Heart right ventricle (tissue), 16 donors: ENCODE results near the gene DEPDC1B. TPM values are rescaled to one million over a fixed set of nuclear protein-coding genes. Genes with fewer than 3 reads are reported as not detected.

Experiments used
- ATAC-seq, 8 donors: fragments of 200-7000 bp; cut with Tn5 transposase; one replicate each; pipeline ENCODE4 v1.9.1; 2020; ENCODE audit warnings: mild to moderate bottlenecking in 8 of 8, moderate library complexity in 8 of 8, moderate number of reproducible peaks in 1 of 8
- DNase-seq, 2 donors: peaks; one replicate each; pipeline ENCODE4 v3.0.0-alpha.2; 2020
- H3K27ac ChIP-seq, 10 donors: fragments of 200-600 bp; sonication (generic) in 2 of 10; one replicate each; pipeline versions ENCODE4 v1.5.0 to v1.8.0; 2020 to 2022; ENCODE audit warnings: mild to moderate bottlenecking in 3 of 10
- H3K27me3 ChIP-seq, 7 donors: fragments of 200-600 bp; one replicate each; pipeline ENCODE4 v1.8.0; 2021 to 2022; ENCODE audit warnings: mild to moderate bottlenecking in 2 of 7
- H3K36me3 ChIP-seq, 9 donors: fragments of 200-600 bp; sonication (generic) in 1 of 9; one replicate each; pipeline versions ENCODE4 v1.5.0 to v1.8.0; 2020 to 2022; ENCODE audit warnings: mild to moderate bottlenecking in 2 of 9
- H3K4me1 ChIP-seq, 9 donors: fragments of 200-600 bp; sonication (generic) in 1 of 9; one replicate each; pipeline versions ENCODE4 v1.5.0 to v1.8.0; 2020 to 2022; ENCODE audit warnings: mild to moderate bottlenecking in 4 of 9
- H3K4me3 ChIP-seq, 10 donors: fragments of 200-600 bp; sonication (generic) in 2 of 10; one replicate each; pipeline versions ENCODE4 v1.5.0 to v1.8.0; 2020 to 2022; ENCODE audit warnings: mild to moderate bottlenecking in 7 of 10, moderate library complexity in 2 of 10
- H3K9me3 ChIP-seq, 11 donors: fragments of 200-600 bp in 10 of 11; sonication (generic) in 2 of 11; one replicate each; pipeline versions ENCODE4 v1.5.0 to v1.8.0; 2013 to 2022; ENCODE audit warnings: mild to moderate bottlenecking in 2 of 11, control low read depth in 1 of 11, moderate library complexity in 1 of 11
- CTCF ChIP-seq, 9 donors: fragments of 200-600 bp; sonication (generic) in 2 of 9; IDR thresholded peaks; one replicate each; pipeline versions ENCODE4 v1.5.0 to v1.8.0; 2021 to 2022; ENCODE audit warnings: antibody characterized with exemption in 9 of 9, mild to moderate bottlenecking in 5 of 9, moderate library complexity in 1 of 9
- WGBS, 2 donors: extraction: QIAGEN DNeasy Blood & Tissue Kit; methylation state at CpG; one replicate each; pipeline ENCODE4 v1.1.7; 2013; ENCODE audit warnings: inconsistent platforms in 1 of 2; 5-methylcytosine and 5-hydroxymethylcytosine counted together
- intact Hi-C, 10 donors: fragments of 100-400 bp; cut with DNase I; formaldehyde crosslinking; loops; one replicate each; pipeline versions ENCODE4 v1.11.1 to v1.14.2; 2022
- polyA plus RNA-seq, 2 donors: library from polyadenylated mRNA; stranded (reverse); fragments of 200-250 nt; gene quantifications; one replicate each; pipeline ENCODE4 v1.2.3, GENCODE V29; 2013
- total RNA-seq, 10 donors: library from RNA; stranded (reverse); fragmentation: NEBNext Ultra II Directional in 3 of 10; extraction: Animal tissue kit (Norgen Biotek cat#: 25700) in 3 of 10; gene quantifications; one replicate each; pipeline versions ENCODE4 v1.2.1 to v1.2.4, GENCODE V29; 2021 to 2023
- donor health status: Arrhythmogenic right ventricular cardiomyopathy.
- donor health status: ischemic (EF 13 %, LVEDD 7.1; RV severe dilation, severe dysfunction).
- donor health status: healthy with polysubstance abuse.
- donor health status: DM: no; HTN: yes; CAD: no.
- donor health status: DM: no; HTN: no; CAD: no.
- donor health status: ischemic (EF 25% LVEDD 6.9; RV normal size, moderate dysfunction).
- donor health status: ischemic (EF 25% LVEDD 5.7; RV mildly dilated, moderate dysfunction).
- donor health status: healthy.
- donor health status: DM: yes; HTN: yes; CAD: no.
- donor health status: Ischemic cardiomyopathy.
- donor health status: ischemic (EF 35%, LVEDD 5.7; RV mildly dilated, moderate dysfunction).
- donor health status: nonischemic (EF 11% LVEDD 7.7; RV severe dilation, severe dysfunction).
- donor health status: DM: yes; HTN: yes; CAD: no.
- donor health status: PGD.
- donor health status: ischemic (EF 29% LVEDD 5.4; RV normal size, mild dysfunction).
- donor health status: nonischemic (EF 23%, LVEDD 6.1; RV moderate dilation, normal function).

The DEPDC1B gene
- total and polyA plus RNA-seq, 12 donors = 0.04 to 1.1 (median 0.46) TPM; not detected in 7

GRCh38 chr5:60586307-60586901 is 113.6 kb downstream of the DEPDC1B start:
- WGBS, 2 donors = 97 to 98% methylated on average over 1 of the region's 1 CpG
- intact Hi-C loops = loop anchor here in 8 of 10 donors (2.0 to 10.0 kb wide), 8 partner anchors 202 to 776 kb away; no protein-coding TSS in a partner anchor
- DNase-seq = no peak
- H3K9me3 ChIP-seq = peaks cover 0 to 4% (median 0%) of the 10 kb centered on the region in 11 donors
- H3K27ac ChIP-seq = no peak overlapping the region
- no peaks in the 10 kb centered on the region for H3K27me3 ChIP-seq
- H3K4me1 ChIP-seq = no peaks in the 10 kb centered on the region
- peak; percentile 37 to 72 (median 53) for TF ChIP-seq CTCF (IDR thresholded peaks at IDR 0.05)
- no peak overlapping the region for H3K4me3 ChIP-seq
- no peak for ATAC-seq
- H3K36me3 ChIP-seq = no peaks in the 10 kb centered on the region

- peaks cover 0 to 4% (median 0%) of the 10 kb centered on the region in 11 donors for H3K9me3 ChIP-seq
- 95 to 99% methylated on average over 5 of the region's 5 CpGs for WGBS, 2 donors
- ATAC-seq (no peak), DNase-seq (no peak)
- H3K27ac ChIP-seq = no peak overlapping the region
- no peaks in the 10 kb centered on the region for H3K4me1 ChIP-seq
- TF ChIP-seq CTCF (IDR thresholded peaks at IDR 0.05) = no peak
- H3K4me3 ChIP-seq = no peak overlapping the region
- intact Hi-C loops = loop anchor here in 8 of 10 donors (2.0 to 10.0 kb wide), 8 partner anchors 201 to 775 kb away; no protein-coding TSS in a partner anchor
- H3K27me3 ChIP-seq = no peaks in the 10 kb centered on the region
- no peaks in the 10 kb centered on the region for H3K36me3 ChIP-seq
These were observed 114.3 kb downstream of the DEPDC1B start for GRCh38 chr5:60585618-60586017.

GRCh38 chr5:60584304-60584703 is 115.7 kb downstream of the DEPDC1B start:
- H3K27ac ChIP-seq = no peak overlapping the region
- no peaks in the 10 kb centered on the region for H3K9me3 ChIP-seq
- DNase-seq (no peak), ATAC-seq (no peak)
- no peaks in the 10 kb centered on the region for H3K27me3 ChIP-seq
- no peak for TF ChIP-seq CTCF (IDR thresholded peaks at IDR 0.05)
- WGBS, 2 donors = 79 to 83% methylated on average over 2 of the region's 2 CpGs
- H3K4me1 ChIP-seq = no peaks in the 10 kb centered on the region
- no peaks in the 10 kb centered on the region for H3K36me3 ChIP-seq
- intact Hi-C loops = loop anchor here in 5 of 10 donors (2.0 to 10.0 kb wide), 5 partner anchors 200 to 774 kb away; no protein-coding TSS in a partner anchor
- H3K4me3 ChIP-seq = no peak overlapping the region

GRCh38 chr5:60583616-60584015 is 116.3 kb downstream of the DEPDC1B start:
- no peak for DNase-seq

More at GRCh38 chr5:60583616-60584015, 116.3 kb downstream of the DEPDC1B start:
- no peaks in the 10 kb centered on the region for H3K27me3 ChIP-seq
- TF ChIP-seq CTCF (IDR thresholded peaks at IDR 0.05) = no peak
- ATAC-seq = no peak
- H3K4me3 ChIP-seq = no peak overlapping the region
- H3K27ac ChIP-seq = no peak overlapping the region
- H3K9me3 ChIP-seq = no peaks in the 10 kb centered on the region
- intact Hi-C loops = loop anchor here in 5 of 10 donors (2.0 to 10.0 kb wide), 5 partner anchors 199 to 773 kb away; no protein-coding TSS in a partner anchor
- no peaks in the 10 kb centered on the region for H3K4me1 ChIP-seq
- H3K36me3 ChIP-seq = no peaks in the 10 kb centered on the region
